HepG2 (cell line): ENCODE results near the gene RSBN1. TPM values are rescaled to one million over a fixed set of nuclear protein-coding genes. Genes with fewer than 3 reads are reported as not detected.

Source experiments
- ARNT2 ChIP-seq: sonication (generic); formaldehyde crosslinking; IDR thresholded peaks from 2 replicates; pipeline ENCODE4 v1.8.0; 2022; ENCODE audit warnings: mild to moderate bottlenecking, low read depth, missing genetic modification reagents, moderate library complexity
- GATAD2A ChIP-seq: IDR thresholded peaks from 2 replicates; pipeline ENCODE4 v1.6.1; 2016
- GFI1 ChIP-seq: sonication (generic); formaldehyde crosslinking; IDR thresholded peaks from 2 replicates; pipeline ENCODE4 v1.5.0; 2020; ENCODE audit warnings: missing genetic modification reagents, mild to moderate bottlenecking, borderline replicate concordance
- HNF1B ChIP-seq: sonication (generic); formaldehyde crosslinking; IDR thresholded peaks from 2 replicates; pipeline ENCODE4 v1.5.1; 2020; ENCODE audit warnings: mild to moderate bottlenecking, moderate library complexity, missing genetic modification reagents
- KAT7 ChIP-seq: IDR thresholded peaks from 2 replicates; pipeline ENCODE4 v1.6.1; 2018; ENCODE audit warnings: borderline replicate concordance, missing compliant biosample characterization
- KDM4B ChIP-seq: sonication (generic); formaldehyde crosslinking; IDR thresholded peaks from 2 replicates; pipeline ENCODE4 v1.4.0; 2020; ENCODE audit warnings: missing genetic modification reagents
- NFE2L1 ChIP-seq: sonication (generic); formaldehyde crosslinking; IDR thresholded peaks from 2 replicates; pipeline ENCODE4 v1.4.0; 2020; ENCODE audit warnings: missing genetic modification reagents, mild to moderate bottlenecking, borderline replicate concordance
- NFE2L2 ChIP-seq: fragments of 150-350 bp; IDR thresholded peaks from 2 replicates; pipeline ENCODE4 v1.6.1; 2014; ENCODE audit warnings: low read length
- ONECUT2 ChIP-seq: sonication (generic); formaldehyde crosslinking; IDR thresholded peaks from 2 replicates; pipeline ENCODE4 v1.4.0; 2020; ENCODE audit warnings: missing genetic modification reagents
- PAWR ChIP-seq: sonication (generic); formaldehyde crosslinking; IDR thresholded peaks from 2 replicates; pipeline ENCODE4 v1.4.0; 2020; ENCODE audit warnings: missing genetic modification reagents, mild to moderate bottlenecking, borderline replicate concordance
- PITX1 ChIP-seq: sonication (generic); formaldehyde crosslinking; IDR thresholded peaks from 2 replicates; pipeline ENCODE4 v1.5.1; 2020; ENCODE audit warnings: mild to moderate bottlenecking, missing genetic modification reagents
- SMYD3 ChIP-seq: sonication (generic); formaldehyde crosslinking; IDR thresholded peaks from 2 replicates; pipeline ENCODE4 v1.8.1; 2023; ENCODE audit warnings: mild to moderate bottlenecking, missing genetic modification reagents
- SOX6 ChIP-seq, 2 experiments: fragments of 450-650 bp in 1 of 2; sonication (generic) in 1 of 2; formaldehyde crosslinking in 1 of 2; IDR thresholded peaks; 2 replicates each; pipeline versions ENCODE4 v1.4.0 to v1.6.1; 2017 to 2020; ENCODE audit warnings: antibody characterized with exemption in 1 of 2, mild to moderate bottlenecking in 1 of 2, missing genetic modification reagents in 1 of 2
- TEF ChIP-seq: sonication (generic); formaldehyde crosslinking; IDR thresholded peaks from 2 replicates; pipeline ENCODE4 v1.5.0; 2020; ENCODE audit warnings: missing genetic modification reagents
- TFDP2 ChIP-seq: sonication (generic); formaldehyde crosslinking; IDR thresholded peaks from 2 replicates; pipeline ENCODE4 v1.4.0; 2020; ENCODE audit warnings: missing genetic modification reagents
- TP53 ChIP-seq: sonication (generic); formaldehyde crosslinking; conservative IDR thresholded peaks from 2 replicates; pipeline ENCODE4 v1.4.0; 2020; ENCODE audit warnings: missing genetic modification reagents
- ZFP91 ChIP-seq: sonication (generic); formaldehyde crosslinking; IDR thresholded peaks from 2 replicates; pipeline ENCODE4 v1.9.0; 2022; ENCODE audit warnings: missing genetic modification reagents, mild to moderate bottlenecking, borderline replicate concordance
- ZFX ChIP-seq: sonication (generic); formaldehyde crosslinking; IDR thresholded peaks from 2 replicates; pipeline ENCODE4 v1.4.0; 2020; ENCODE audit warnings: mild to moderate bottlenecking, low read depth, missing genetic modification reagents, moderate library complexity
- ZNF180 ChIP-seq: sonication (generic); formaldehyde crosslinking; IDR thresholded peaks from 2 replicates; pipeline ENCODE4 v1.4.0; 2020; ENCODE audit warnings: low read depth, missing genetic modification reagents, borderline replicate concordance
- ZNF543 ChIP-seq: sonication (generic); formaldehyde crosslinking; IDR thresholded peaks from 2 replicates; pipeline ENCODE4 v1.4.0; 2020; ENCODE audit warnings: mild to moderate bottlenecking, missing genetic modification reagents
- ZNF703 ChIP-seq: sonication (generic); formaldehyde crosslinking; IDR thresholded peaks from 2 replicates; pipeline ENCODE4 v1.5.1; 2020; ENCODE audit warnings: missing genetic modification reagents, mild to moderate bottlenecking, moderate library complexity, borderline replicate concordance
- ZNF850 ChIP-seq: sonication (generic); formaldehyde crosslinking; conservative IDR thresholded peaks from 2 replicates; pipeline ENCODE4 v1.9.0; 2021; ENCODE audit warnings: mild to moderate bottlenecking, missing genetic modification reagents
- ZNF879 ChIP-seq: sonication (generic); formaldehyde crosslinking; IDR thresholded peaks from 2 replicates; pipeline ENCODE4 v1.8.1; 2023; ENCODE audit warnings: missing genetic modification reagents
- polyA plus RNA-seq, 8 experiments: library from polyadenylated mRNA; depleted of rRNA in 3 of 8; stranded (reverse) in 7 of 8; unstranded in 1 of 8; fragments of >200 nt; fragmentation: Illumina TruSeq in 4 of 8; extraction: Trizol in 4 of 8; gene quantifications; 2 replicates each; pipeline versions ENCODE4 v1.2.1 to v1.2.3, GENCODE V29; 2011 to 2016; ENCODE audit warnings: low read depth in 4 of 8, missing spikeins in 1 of 8, mixed read lengths in 1 of 8; ENCODE audit not compliant: insufficient read depth in 1 of 8
- total RNA-seq, 5 experiments: library from RNA; depleted of rRNA; stranded (reverse); fragments of >200 nt; fragmentation: Illumina TruSeq; extraction: Trizol; gene quantifications; 2 replicates each; pipeline ENCODE4 v1.2.3, GENCODE V29; 2016; ENCODE audit warnings: low read depth in 1 of 5

The RSBN1 gene
- total and polyA plus RNA-seq, 2 of the 13 experiments (the other 11 are each of a cell fraction or from before 2014, with no cell fraction given), result 8.3 to 10.4 TPM

GRCh38 chr1:113759333-113760101, 52.8 kb downstream of the RSBN1 start, which contains the start of gene PHTF1 (continued):
- peak; percentile 82 for TF ChIP-seq TFDP2
- peak; percentile 70; the same call in 1 of the 2 replicates for TF ChIP-seq ZNF879 (CRISPR knock-in tag)
- peak; percentile 75; the same call in 1 of the 2 replicates for TF ChIP-seq TP53 (CRISPR knock-in tag)
- peak; percentile 94 for TF ChIP-seq NFE2L1 (CRISPR knock-in tag)
- peak; percentile 33; the same call in 1 of the 2 replicates for TF ChIP-seq ARNT2
- 0 out of 2 replicates have a peak, but pooled peaks have one; percentile 38 for TF ChIP-seq TEF (CRISPR knock-in tag)
- TF ChIP-seq NFE2L2, result peak; percentile 36; the same call in 1 of the 2 replicates
- no peak; the same call in 1 of the 2 replicates for TF ChIP-seq GATAD2A (CRISPR knock-in tag)
- peak; percentile 42; the same call in 1 of the 2 replicates for TF ChIP-seq PITX1 (CRISPR knock-in tag)
- TF ChIP-seq GFI1 (CRISPR knock-in tag), result peak; percentile 60; the same call in 1 of the 2 replicates
- peak; percentile 52; the same call in 1 of the 2 replicates for TF ChIP-seq KAT7
- 0 out of 2 replicates have a peak, but pooled peaks have one; percentile 43 for TF ChIP-seq ZNF850
- no peak; the same call in 1 of the 2 replicates for TF ChIP-seq ZNF543 (CRISPR knock-in tag)
- no peak for TF ChIP-seq PAWR (CRISPR knock-in tag)
- peak; percentile 92 for TF ChIP-seq ZFX (CRISPR knock-in tag)
- TF ChIP-seq KDM4B, result 0 out of 2 replicates have a peak, but pooled peaks have one; percentile 28
- no peak for TF ChIP-seq SOX6 (IDR thresholded peaks at IDR 0.05)
- TF ChIP-seq SOX6 (CRISPR knock-in tag; IDR thresholded peaks at IDR 0.05), result peak; percentile 51
- TF ChIP-seq HNF1B (CRISPR knock-in tag), result peak; percentile 66; the same call in 1 of the 2 replicates
- peak; percentile 85 for TF ChIP-seq ZFP91 (CRISPR knock-in tag)
- no peak for TF ChIP-seq ONECUT2 (CRISPR knock-in tag)
- no peak for TF ChIP-seq SMYD3
- TF ChIP-seq ZNF180 (CRISPR knock-in tag), result no peak
- 0 out of 2 replicates have a peak, but pooled peaks have one; percentile 22 for TF ChIP-seq ZNF703 (CRISPR knock-in tag)
